ENCODE results near the gene FOXF1.

Gene FOXF1

GRCh38 chr16:86555704-86556075 lies 45.4 kb downstream of the FOXF1 start:
- Histone ChIP-seq H3K36me3 (replicated peaks; ENCODE audit: insufficient read depth, low read length) (no peaks in the 10 kb centered on the region), H3K9me2 (replicated peaks; ENCODE audit: insufficient read depth, low read length) (no peaks in the 10 kb centered on the region), H4K20me1 (ENCODE audit: insufficient read depth, low read length) (no peaks in the 10 kb centered on the region), H3K4me1 (ENCODE audit: low read length) (no peaks in the 10 kb centered on the region), H3K4me2 (ENCODE audit: low read depth, low read length) (peak overlapping the region; percentile 66), H3K27me3 (replicated peaks; ENCODE audit: insufficient read depth, low read length) (peaks cover 24% of the 10 kb centered on the region), H3K9ac (ENCODE audit: low read length) (peak overlapping the region; percentile 87; the same call in 1 of the 2 replicates), H3K4me3 (ENCODE audit: low read length) (peak overlapping the region; percentile 77), H3K9me3 (replicated peaks; ENCODE audit: insufficient read depth, low read length) (no peaks in the 10 kb centered on the region), H3K79me2 (ENCODE audit: low read length) (0 out of 2 replicates have a peak, but pooled peaks cover 6% of the 10 kb centered on the region), H3K27ac (ENCODE audit: low read length) (no peak overlapping the region), H3F3A (ENCODE audit: insufficient read depth, low read length) (no peaks in the 10 kb centered on the region), H2AFZ (ENCODE audit: low read length) (peak overlapping the region; percentile 80)
- DNase-seq = no peak
- TF ChIP-seq EZH2 (optimal IDR thresholded peaks at IDR 0.05; ENCODE audit: low read depth, low read length) (no peak), EZH2phosphoT487 (IDR thresholded peaks at IDR 0.05; ENCODE audit: low read length) (no peak)

- Histone ChIP-seq H3F3A (ENCODE audit: insufficient read depth, low read length) (no peaks in the 10 kb centered on the region), H3K27me3 (replicated peaks; ENCODE audit: insufficient read depth, low read length) (peaks cover 33% of the 10 kb centered on the region), H2AFZ (ENCODE audit: low read length) (no peak overlapping the region), H4K20me1 (ENCODE audit: insufficient read depth, low read length) (no peaks in the 10 kb centered on the region), H3K4me1 (ENCODE audit: low read length) (no peaks in the 10 kb centered on the region), H3K9me2 (replicated peaks; ENCODE audit: insufficient read depth, low read length) (no peaks in the 10 kb centered on the region), H3K36me3 (replicated peaks; ENCODE audit: insufficient read depth, low read length) (no peaks in the 10 kb centered on the region), H3K4me2 (ENCODE audit: low read depth, low read length) (no peak overlapping the region), H3K4me3 (ENCODE audit: low read length) (no peak overlapping the region), H3K79me2 (ENCODE audit: low read length) (0 out of 2 replicates have a peak, but pooled peaks cover 6% of the 10 kb centered on the region), H3K9me3 (replicated peaks; ENCODE audit: insufficient read depth, low read length) (no peaks in the 10 kb centered on the region), H3K27ac (ENCODE audit: low read length) (no peak overlapping the region), H3K9ac (ENCODE audit: low read length) (no peak overlapping the region)
- TF ChIP-seq CTCF (IDR thresholded peaks at IDR 0.05; ENCODE audit: low read length) = no peak
- TF ChIP-seq EZH2phosphoT487 (IDR thresholded peaks at IDR 0.05; ENCODE audit: low read length) = no peak
- TF ChIP-seq EZH2 (optimal IDR thresholded peaks at IDR 0.05; ENCODE audit: low read depth, low read length) = no peak
- DNase-seq = no peak
Observed at GRCh38 chr16:86556576-86556975, 46.2 kb downstream of the FOXF1 start.

- Histone ChIP-seq H3K36me3 (replicated peaks; ENCODE audit: insufficient read depth, low read length) (no peaks in the 10 kb centered on the region), H3K79me2 (ENCODE audit: low read length) (0 out of 2 replicates have a peak, but pooled peaks cover 6% of the 10 kb centered on the region), H3K9ac (ENCODE audit: low read length) (no peak overlapping the region), H3F3A (ENCODE audit: insufficient read depth, low read length) (no peaks in the 10 kb centered on the region), H3K27me3 (replicated peaks; ENCODE audit: insufficient read depth, low read length) (peaks cover 43% of the 10 kb centered on the region), H3K27ac (ENCODE audit: low read length) (no peak overlapping the region), H3K4me2 (ENCODE audit: low read depth, low read length) (no peak overlapping the region), H3K4me1 (ENCODE audit: low read length) (no peaks in the 10 kb centered on the region), H3K9me3 (replicated peaks; ENCODE audit: insufficient read depth, low read length) (no peaks in the 10 kb centered on the region), H3K4me3 (ENCODE audit: low read length) (no peak overlapping the region), H2AFZ (ENCODE audit: low read length) (no peak overlapping the region), H3K9me2 (replicated peaks; ENCODE audit: insufficient read depth, low read length) (no peaks in the 10 kb centered on the region), H4K20me1 (ENCODE audit: insufficient read depth, low read length) (no peaks in the 10 kb centered on the region)
- TF ChIP-seq CTCF (IDR thresholded peaks at IDR 0.05; ENCODE audit: low read length) (no peak), EZH2 (optimal IDR thresholded peaks at IDR 0.05; ENCODE audit: low read depth, low read length) (no peak), EZH2phosphoT487 (IDR thresholded peaks at IDR 0.05; ENCODE audit: low read length) (no peak)
- DNase-seq = no peak
Observed at GRCh38 chr16:86557587-86557986, 47.3 kb downstream of the FOXF1 start.

- no peak for DNase-seq
- Histone ChIP-seq H4K20me1 (ENCODE audit: insufficient read depth, low read length) (no peaks in the 10 kb centered on the region), H3F3A (ENCODE audit: insufficient read depth, low read length) (no peaks in the 10 kb centered on the region), H3K79me2 (ENCODE audit: low read length) (0 out of 2 replicates have a peak, but pooled peaks cover 6% of the 10 kb centered on the region), H3K27me3 (replicated peaks; ENCODE audit: insufficient read depth, low read length) (peaks cover 51% of the 10 kb centered on the region), H3K27ac (ENCODE audit: low read length) (no peak overlapping the region), H3K9me2 (replicated peaks; ENCODE audit: insufficient read depth, low read length) (no peaks in the 10 kb centered on the region), H3K4me3 (ENCODE audit: low read length) (no peak overlapping the region), H3K4me1 (ENCODE audit: low read length) (no peaks in the 10 kb centered on the region), H3K9ac (ENCODE audit: low read length) (no peak overlapping the region), H2AFZ (ENCODE audit: low read length) (no peak overlapping the region), H3K9me3 (replicated peaks; ENCODE audit: insufficient read depth, low read length) (no peaks in the 10 kb centered on the region), H3K4me2 (ENCODE audit: low read depth, low read length) (no peak overlapping the region), H3K36me3 (replicated peaks; ENCODE audit: insufficient read depth, low read length) (no peaks in the 10 kb centered on the region)
- TF ChIP-seq EZH2 (optimal IDR thresholded peaks at IDR 0.05; ENCODE audit: low read depth, low read length) (no peak), EZH2phosphoT487 (IDR thresholded peaks at IDR 0.05; ENCODE audit: low read length) (no peak), CTCF (IDR thresholded peaks at IDR 0.05; ENCODE audit: low read length) (no peak)
Observed at GRCh38 chr16:86558355-86559193, 48.2 kb downstream of the FOXF1 start.

Measured in MM.1S (cell line).